T-helper 1 cell treated with Interleukin-12 subunit alpha and Interleukin-12 subunit beta and Interleukin-4 antibody, amounts not matched to agents 30 μg/mL and 1 μg/mL, for 36 hours (primary cell): ENCODE measurements around the gene EPB41L2.

Source experiments
- H3K27ac Mint-ChIP-seq: one replicate; pipeline ENCODE4 v1.8.0; 2021; ENCODE audit warnings: mild to moderate bottlenecking, mixed read lengths
- H3K27me3 Mint-ChIP-seq: one replicate; pipeline ENCODE4 v1.8.0; 2021; ENCODE audit warnings: low read depth, mixed read lengths
- H3K36me3 Mint-ChIP-seq: one replicate; pipeline ENCODE4 v1.8.0; 2021; ENCODE audit warnings: low read depth, mixed read lengths
- H3K4me1 Mint-ChIP-seq: one replicate; pipeline ENCODE4 v1.8.0; 2021; ENCODE audit warnings: low read depth, mixed read lengths
- H3K4me3 Mint-ChIP-seq: one replicate; pipeline ENCODE4 v1.8.0; 2021; ENCODE audit warnings: mild to moderate bottlenecking, moderate library complexity, mixed read lengths
- H3K9me3 Mint-ChIP-seq: one replicate; pipeline ENCODE4 v1.8.0; 2021; ENCODE audit warnings: mixed read lengths

Gene EPB41L2

GRCh38 chr6:130907687-130908086 lies 155.4 kb downstream of the EPB41L2 start:
- Mint-ChIP-seq H3K36me3 (no peaks in the 10 kb centered on the region), H3K9me3 (no peaks in the 10 kb centered on the region), H3K4me3 (no peak overlapping the region), H3K27ac (no peak overlapping the region), H3K27me3 (peaks cover under 1% of the 10 kb centered on the region), H3K4me1 (peaks cover 1% of the 10 kb centered on the region)

GRCh38 chr6:130906736-130907381 lies 156.2 kb downstream of the EPB41L2 start:
- H3K27ac Mint-ChIP-seq = no peak overlapping the region
- no peaks in the 10 kb centered on the region for H3K4me1 Mint-ChIP-seq
- no peak overlapping the region for H3K4me3 Mint-ChIP-seq
- no peaks in the 10 kb centered on the region for H3K27me3 Mint-ChIP-seq
- H3K9me3 Mint-ChIP-seq = no peaks in the 10 kb centered on the region
- H3K36me3 Mint-ChIP-seq = no peaks in the 10 kb centered on the region

GRCh38 chr6:130903602-130904001 lies 159.4 kb downstream of the EPB41L2 start:
- no peaks in the 10 kb centered on the region for H3K4me1 Mint-ChIP-seq
- H3K27me3 Mint-ChIP-seq = no peaks in the 10 kb centered on the region
- H3K36me3 Mint-ChIP-seq = peaks cover 3% of the 10 kb centered on the region
- no peak overlapping the region for H3K27ac Mint-ChIP-seq
- H3K9me3 Mint-ChIP-seq = no peaks in the 10 kb centered on the region
- H3K4me3 Mint-ChIP-seq = no peak overlapping the region

- no peak overlapping the region for H3K4me3 Mint-ChIP-seq
- H3K9me3 Mint-ChIP-seq = no peaks in the 10 kb centered on the region
- no peaks in the 10 kb centered on the region for H3K4me1 Mint-ChIP-seq
- H3K36me3 Mint-ChIP-seq = peaks cover 3% of the 10 kb centered on the region
- H3K27ac Mint-ChIP-seq = no peak overlapping the region
- no peaks in the 10 kb centered on the region for H3K27me3 Mint-ChIP-seq
Observed at GRCh38 chr6:130903007-130903406, 160.0 kb downstream of the EPB41L2 start.

GRCh38 chr6:130900913-130901312 lies 162.1 kb downstream of the EPB41L2 start:
- H3K4me3 Mint-ChIP-seq = no peak overlapping the region
- H3K36me3 Mint-ChIP-seq = peaks cover 3% of the 10 kb centered on the region
- no peaks in the 10 kb centered on the region for H3K4me1 Mint-ChIP-seq
- no peaks in the 10 kb centered on the region for H3K9me3 Mint-ChIP-seq
- H3K27ac Mint-ChIP-seq = no peak overlapping the region
- H3K27me3 Mint-ChIP-seq = no peaks in the 10 kb centered on the region

GRCh38 chr6:130896249-130896648 lies 166.8 kb downstream of the EPB41L2 start:
- no peaks in the 10 kb centered on the region for H3K9me3 Mint-ChIP-seq
- peaks cover 3% of the 10 kb centered on the region for H3K36me3 Mint-ChIP-seq
- no peak overlapping the region for H3K27ac Mint-ChIP-seq
- H3K4me1 Mint-ChIP-seq = no peaks in the 10 kb centered on the region
- H3K4me3 Mint-ChIP-seq = no peak overlapping the region
- H3K27me3 Mint-ChIP-seq = no peaks in the 10 kb centered on the region

- Mint-ChIP-seq H3K4me3 (no peak overlapping the region), H3K27me3 (no peaks in the 10 kb centered on the region), H3K36me3 (peaks cover 2% of the 10 kb centered on the region), H3K4me1 (no peaks in the 10 kb centered on the region), H3K27ac (no peak overlapping the region), H3K9me3 (no peaks in the 10 kb centered on the region)
Observed at GRCh38 chr6:130895516-130895915, 167.5 kb downstream of the EPB41L2 start.

- no peaks in the 10 kb centered on the region for H3K36me3 Mint-ChIP-seq
- H3K4me1 Mint-ChIP-seq = no peaks in the 10 kb centered on the region
- H3K27ac Mint-ChIP-seq = no peak overlapping the region
- no peaks in the 10 kb centered on the region for H3K27me3 Mint-ChIP-seq
- no peaks in the 10 kb centered on the region for H3K9me3 Mint-ChIP-seq
- H3K4me3 Mint-ChIP-seq = no peak overlapping the region
Observed at GRCh38 chr6:130893766-130894165, 169.3 kb downstream of the EPB41L2 start.

GRCh38 chr6:130893277-130893676 lies 169.8 kb downstream of the EPB41L2 start:
- H3K36me3 Mint-ChIP-seq = no peaks in the 10 kb centered on the region
- no peak overlapping the region for H3K27ac Mint-ChIP-seq
- no peak overlapping the region for H3K4me3 Mint-ChIP-seq
- H3K4me1 Mint-ChIP-seq = no peaks in the 10 kb centered on the region
- no peaks in the 10 kb centered on the region for H3K9me3 Mint-ChIP-seq
- H3K27me3 Mint-ChIP-seq = no peaks in the 10 kb centered on the region

GRCh38 chr6:130890521-130890971 lies 172.5 kb downstream of the EPB41L2 start:
- no peaks in the 10 kb centered on the region for H3K9me3 Mint-ChIP-seq
- H3K4me3 Mint-ChIP-seq = no peak overlapping the region
- no peaks in the 10 kb centered on the region for H3K4me1 Mint-ChIP-seq
- H3K27me3 Mint-ChIP-seq = no peaks in the 10 kb centered on the region
- no peak overlapping the region for H3K27ac Mint-ChIP-seq
- H3K36me3 Mint-ChIP-seq = no peaks in the 10 kb centered on the region

- Mint-ChIP-seq H3K36me3 (no peaks in the 10 kb centered on the region), H3K9me3 (no peaks in the 10 kb centered on the region), H3K27ac (no peak overlapping the region), H3K4me1 (no peaks in the 10 kb centered on the region), H3K4me3 (no peak overlapping the region), H3K27me3 (no peaks in the 10 kb centered on the region)
Observed at GRCh38 chr6:130889423-130889822, 173.6 kb downstream of the EPB41L2 start.

GRCh38 chr6:130888246-130888645 lies 174.8 kb downstream of the EPB41L2 start:
- no peaks in the 10 kb centered on the region for H3K27me3 Mint-ChIP-seq
- H3K36me3 Mint-ChIP-seq = no peaks in the 10 kb centered on the region
- H3K9me3 Mint-ChIP-seq = no peaks in the 10 kb centered on the region
- no peak overlapping the region for H3K27ac Mint-ChIP-seq
- H3K4me1 Mint-ChIP-seq = no peaks in the 10 kb centered on the region
- no peak overlapping the region for H3K4me3 Mint-ChIP-seq

- Mint-ChIP-seq H3K9me3 (no peaks in the 10 kb centered on the region), H3K4me3 (no peak overlapping the region), H3K4me1 (no peaks in the 10 kb centered on the region), H3K27ac (no peak overlapping the region), H3K27me3 (no peaks in the 10 kb centered on the region), H3K36me3 (no peaks in the 10 kb centered on the region)
Observed at GRCh38 chr6:130886966-130887365, 176.1 kb downstream of the EPB41L2 start.

- H3K4me3 Mint-ChIP-seq = no peak overlapping the region
- no peaks in the 10 kb centered on the region for H3K9me3 Mint-ChIP-seq
- no peaks in the 10 kb centered on the region for H3K36me3 Mint-ChIP-seq
- H3K27ac Mint-ChIP-seq = no peak overlapping the region
- no peaks in the 10 kb centered on the region for H3K4me1 Mint-ChIP-seq
- H3K27me3 Mint-ChIP-seq = no peaks in the 10 kb centered on the region
Observed at GRCh38 chr6:130885392-130886192, 177.5 kb downstream of the EPB41L2 start.

- Mint-ChIP-seq H3K4me1 (no peaks in the 10 kb centered on the region), H3K9me3 (no peaks in the 10 kb centered on the region), H3K27me3 (no peaks in the 10 kb centered on the region), H3K36me3 (no peaks in the 10 kb centered on the region), H3K4me3 (no peak overlapping the region), H3K27ac (no peak overlapping the region)
Observed at GRCh38 chr6:130882370-130882769, 180.7 kb downstream of the EPB41L2 start.
